Trophoblast cell (in vitro differentiated cells and primary cell): Measurements from ENCODE around the gene MFGE8.
"Not testable (repeated sequence)": the region's sequence is repeated elsewhere in the genome, so short reads cannot be mapped to it uniquely, and the experiment has no call there.

ENCODE experiments used
- DNase-seq, 2 donors: peaks; one replicate each; pipeline ENCODE4 v3.0.0-alpha.2; 2016
- H2AFZ ChIP-seq: 2 replicates; pipeline ENCODE4 v1.6.1; 2013; ENCODE audit warnings: low read length, moderate library complexity, mild to moderate bottlenecking; ENCODE audit not compliant: insufficient read depth, poor library complexity
- H2AK5ac ChIP-seq: 2 replicates; pipeline ENCODE4 v1.6.1; 2013; ENCODE audit warnings: mild to moderate bottlenecking, low read length
- H2BK120ac ChIP-seq: 2 replicates; pipeline ENCODE4 v1.6.1; 2013; ENCODE audit warnings: low read length, mild to moderate bottlenecking, moderate library complexity; ENCODE audit not compliant: insufficient read depth, poor library complexity
- H2BK12ac ChIP-seq: 2 replicates; pipeline ENCODE4 v1.6.1; 2013; ENCODE audit warnings: mild to moderate bottlenecking, low read length, moderate library complexity
- H2BK5ac ChIP-seq: 2 replicates; pipeline ENCODE4 v1.6.1; 2013; ENCODE audit warnings: low read length, low read depth, moderate library complexity, mild to moderate bottlenecking; ENCODE audit not compliant: poor library complexity
- H3K14ac ChIP-seq: 2 replicates; pipeline ENCODE4 v1.6.1; 2013; ENCODE audit warnings: mild to moderate bottlenecking, low read length
- H3K18ac ChIP-seq: 2 replicates; pipeline ENCODE4 v1.6.1; 2013; ENCODE audit warnings: mild to moderate bottlenecking, low read length
- H3K23ac ChIP-seq: 2 replicates; pipeline ENCODE4 v1.6.1; 2013; ENCODE audit warnings: low read length
- H3K27ac ChIP-seq: 2 replicates; pipeline ENCODE4 v1.5.1; 2013; ENCODE audit warnings: low read depth, mild to moderate bottlenecking, inconsistent platforms, low read length, moderate library complexity
- H3K27me3 ChIP-seq: 2 replicates; pipeline ENCODE4 v1.6.1; 2013; ENCODE audit warnings: inconsistent platforms, mild to moderate bottlenecking, low read length, moderate library complexity; ENCODE audit not compliant: insufficient read depth
- H3K36me3 ChIP-seq, 2 experiments: 1 replicate in 1 of 2; 2 replicates in 1 of 2; pipeline ENCODE4 v1.6.1; 2013; ENCODE audit warnings: low read length in 2 of 2, mild to moderate bottlenecking in 2 of 2, moderate library complexity in 1 of 2; ENCODE audit not compliant: insufficient read depth in 2 of 2, control insufficient read depth in 1 of 2
- H3K4ac ChIP-seq: 2 replicates; pipeline ENCODE4 v1.6.1; 2013; ENCODE audit warnings: low read depth, mild to moderate bottlenecking, low read length, moderate library complexity
- H3K4me1 ChIP-seq, 2 experiments: 1 replicate in 1 of 2; 2 replicates in 1 of 2; pipeline ENCODE4 v1.6.1; 2013; ENCODE audit warnings: low read length in 2 of 2, mild to moderate bottlenecking in 2 of 2, moderate library complexity in 1 of 2; ENCODE audit not compliant: insufficient read depth in 2 of 2, control insufficient read depth in 1 of 2
- H3K4me2 ChIP-seq: 2 replicates; pipeline ENCODE4 v1.6.1; 2013; ENCODE audit warnings: inconsistent platforms, mild to moderate bottlenecking, low read length, moderate library complexity
- H3K4me3 ChIP-seq: 2 replicates; pipeline ENCODE4 v1.5.1; 2013; ENCODE audit warnings: mild to moderate bottlenecking, low read depth, low read length, inconsistent platforms
- H3K79me1 ChIP-seq: one replicate; pipeline ENCODE4 v1.6.1; 2013; ENCODE audit warnings: low read length
- H3K79me2 ChIP-seq: 2 replicates; pipeline ENCODE4 v1.6.1; 2013; ENCODE audit warnings: low read length, mild to moderate bottlenecking; ENCODE audit not compliant: control insufficient read depth, insufficient read depth, poor library complexity
- H3K9ac ChIP-seq: 2 replicates; pipeline ENCODE4 v1.6.1; 2013; ENCODE audit warnings: mild to moderate bottlenecking, low read length
- H3K9me3 ChIP-seq: 2 replicates; pipeline ENCODE4 v1.6.1; 2013; ENCODE audit warnings: low read depth, mild to moderate bottlenecking, control low read depth, inconsistent platforms, low read length; ENCODE audit not compliant: insufficient read depth
- H4K12ac ChIP-seq: 2 replicates; pipeline ENCODE4 v1.6.1; 2013; ENCODE audit warnings: low read depth, mild to moderate bottlenecking, low read length, moderate library complexity
- H4K8ac ChIP-seq: 2 replicates; pipeline ENCODE4 v1.6.1; 2013; ENCODE audit warnings: low read depth, mild to moderate bottlenecking, low read length, moderate library complexity
- H4K91ac ChIP-seq: one replicate; pipeline ENCODE4 v1.6.1; 2013; ENCODE audit warnings: low read depth, mild to moderate bottlenecking, low read length, moderate library complexity
- WGBS: extraction: QIAGEN DNeasy Blood & Tissue Kit; methylation state at CpG from one replicate; pipeline ENCODE4 v1.1.7; 2013; ENCODE audit warnings: missing lambda C conversion rate; ENCODE audit not compliant: insufficient read length, insufficient coverage; ENCODE audit errors: extremely low coverage; 5-methylcytosine and 5-hydroxymethylcytosine counted together

Gene MFGE8

GRCh38 chr15:88932271-88932874 is 19.2 kb upstream of the MFGE8 start:
- H4K91ac ChIP-seq: no peak overlapping the region
- no peak overlapping the region for H3K27ac ChIP-seq
- H2AK5ac ChIP-seq: no peak overlapping the region
- WGBS: no CpG with 5 or more reads among the region's 4 CpGs
- H3K79me1 ChIP-seq: no peaks in the 10 kb centered on the region
- H3K79me2 ChIP-seq: no peaks in the 10 kb centered on the region
- H3K18ac ChIP-seq: no peak overlapping the region
- H4K8ac ChIP-seq: no peak overlapping the region
- DNase-seq: no peak
- no peak overlapping the region for H3K4ac ChIP-seq
- no peak overlapping the region for H3K23ac ChIP-seq
- H3K9me3 ChIP-seq: no peaks in the 10 kb centered on the region
- no peak overlapping the region for H2BK5ac ChIP-seq
- no peak overlapping the region for H3K4me2 ChIP-seq
- H2AFZ ChIP-seq: no peak overlapping the region
- H2BK120ac ChIP-seq: no peak overlapping the region
- no peaks in the 10 kb centered on the region for H3K4me1 ChIP-seq
- no peak overlapping the region for H3K9ac ChIP-seq
- H3K36me3 ChIP-seq: no peaks in the 10 kb centered on the region
- no peak overlapping the region for H2BK12ac ChIP-seq
- no peaks in the 10 kb centered on the region for H3K27me3 ChIP-seq
- no peak overlapping the region for H3K4me3 ChIP-seq
- no peak overlapping the region for H3K14ac ChIP-seq
- H4K12ac ChIP-seq: no peak overlapping the region

- Histone ChIP-seq H4K91ac (no peak overlapping the region), H2BK5ac (no peak overlapping the region), H3K27ac (no peak overlapping the region), H2AK5ac (no peak overlapping the region), H3K4me3 (no peak overlapping the region), H2AFZ (no peak overlapping the region), H3K79me1 (no peaks in the 10 kb centered on the region), H3K4me1 (no peaks in the 10 kb centered on the region), H4K8ac (no peak overlapping the region), H3K36me3 (no peaks in the 10 kb centered on the region), H3K4ac (no peak overlapping the region), H3K23ac (no peak overlapping the region), H3K18ac (no peak overlapping the region), H3K9me3 (no peaks in the 10 kb centered on the region), H4K12ac (no peak overlapping the region), H3K27me3 (no peaks in the 10 kb centered on the region), H3K9ac (no peak overlapping the region), H3K14ac (no peak overlapping the region), H2BK120ac (no peak overlapping the region), H3K4me2 (no peak overlapping the region), H3K79me2 (no peaks in the 10 kb centered on the region), H2BK12ac (no peak overlapping the region)
- WGBS: no CpG with 5 or more reads among the region's 2 CpGs
- no peak for DNase-seq
Observed at GRCh38 chr15:88930579-88930978, 17.4 kb upstream of the MFGE8 start.

GRCh38 chr15:88929358-88930098 is 16.3 kb upstream of the MFGE8 start:
- H3K14ac ChIP-seq, H3K79me2 ChIP-seq, H3K4me1 ChIP-seq, H4K8ac ChIP-seq, H3K36me3 ChIP-seq, H2AK5ac ChIP-seq, H4K91ac ChIP-seq, H3K9ac ChIP-seq, H2BK5ac ChIP-seq, H3K4ac ChIP-seq, H3K9me3 ChIP-seq, H3K4me3 ChIP-seq, H2BK120ac ChIP-seq, H3K27me3 ChIP-seq, H3K23ac ChIP-seq, H3K18ac ChIP-seq, H3K4me2 ChIP-seq, H3K79me1 ChIP-seq, H3K27ac ChIP-seq, DNase-seq, H2AFZ ChIP-seq, H4K12ac ChIP-seq, H2BK12ac ChIP-seq: not testable (repeated sequence)
- no CpG with 5 or more reads among the region's 3 CpGs for WGBS

- H4K12ac ChIP-seq, H3K36me3 ChIP-seq, H3K23ac ChIP-seq, H3K9ac ChIP-seq, H3K79me2 ChIP-seq, H2AK5ac ChIP-seq, H3K9me3 ChIP-seq, H2BK120ac ChIP-seq, H3K27me3 ChIP-seq, DNase-seq, H3K14ac ChIP-seq, H4K8ac ChIP-seq, H2BK5ac ChIP-seq, H3K4ac ChIP-seq, H3K4me3 ChIP-seq, H3K79me1 ChIP-seq, H3K18ac ChIP-seq, H3K4me2 ChIP-seq, H2AFZ ChIP-seq, H4K91ac ChIP-seq, H2BK12ac ChIP-seq, H3K4me1 ChIP-seq, H3K27ac ChIP-seq: not testable (repeated sequence)
Observed at GRCh38 chr15:88928192-88928591, 15.0 kb upstream of the MFGE8 start.
